IMR-90 (cell line): ENCODE data around the gene PNMA5. TPM values are rescaled to one million over a fixed set of nuclear protein-coding genes. Genes with fewer than 3 reads are reported as not detected.
"Not testable (repeated sequence)": the region's sequence is repeated elsewhere in the genome, so short reads cannot be mapped to it uniquely, and the experiment has no call there.

ENCODE experiments used
- ATAC-seq: fragments of 200-7000 bp; cut with Tn5 transposase; 2 replicates; pipeline ENCODE4 v1.9.1; 2020; ENCODE audit warnings: low read depth, mild to moderate bottlenecking, moderate library complexity
- BruUV-seq: library from RNA; stranded (reverse); fragments of 400-500 nt; replicated peaks from 2 replicates; lab custom pipeline; 2021; lab: Mats Ljungman, UMichigan
- CTCF ChIA-PET: fragments of 300-600 bp; formaldehyde crosslinking; extraction: SDS; loops from one replicate; lab custom pipeline; 2021; ENCODE audit warnings: antibody characterized with exemption; lab: Yijun Ruan, JAX
- POLR2A ChIA-PET: fragments of 300-600 bp; sonication (Branson Sonifier 250); formaldehyde crosslinking; loops from one replicate; lab custom pipeline; 2022; ENCODE audit warnings: antibody characterized with exemption; ENCODE audit not compliant: unreplicated experiment; lab: Charles Lee
- DNase-seq: peaks from one replicate; pipeline ENCODE4 v3.0.0; 2013
- H2AFZ ChIP-seq: replicated peaks from 2 replicates; pipeline ENCODE3; 2013; ENCODE audit warnings: low read length, mild to moderate bottlenecking; ENCODE audit not compliant: poor library complexity
- H2AK5ac ChIP-seq: 2 replicates; pipeline ENCODE4 v1.6.1; 2013; ENCODE audit warnings: low read depth, low read length, inconsistent platforms
- H2AK9ac ChIP-seq: replicated peaks from 2 replicates; pipeline ENCODE3; 2013; ENCODE audit warnings: mild to moderate bottlenecking, low read depth, low read length, moderate library complexity; ENCODE audit not compliant: poor library complexity
- H2BK120ac ChIP-seq: 2 replicates; pipeline ENCODE4 v1.6.1; 2013; ENCODE audit warnings: low read depth, low read length, inconsistent platforms
- H2BK15ac ChIP-seq: 3 replicates; pipeline ENCODE4 v1.6.1; 2013; ENCODE audit warnings: low read depth, low read length, inconsistent platforms
- H2BK20ac ChIP-seq: 2 replicates; pipeline ENCODE4 v1.6.1; 2013; ENCODE audit warnings: low read depth, mild to moderate bottlenecking, inconsistent platforms, low read length, moderate library complexity
- H2BK5ac ChIP-seq: 2 replicates; pipeline ENCODE4 v1.6.1; 2013; ENCODE audit warnings: mild to moderate bottlenecking, low read depth, low read length, inconsistent platforms; ENCODE audit not compliant: poor library complexity, severe bottlenecking
- H3K14ac ChIP-seq: replicated peaks from 2 replicates; pipeline ENCODE4 v1.6.1; 2013; ENCODE audit warnings: low read depth, low read length, inconsistent platforms
- H3K18ac ChIP-seq: 2 replicates; pipeline ENCODE4 v1.6.1; 2013; ENCODE audit warnings: low read depth, low read length, control low read depth
- H3K23ac ChIP-seq: 2 replicates; pipeline ENCODE4 v1.6.1; 2013; ENCODE audit warnings: low read depth, low read length, inconsistent platforms
- H3K27ac ChIP-seq: 2 replicates; pipeline ENCODE4 v1.5.1; 2013; ENCODE audit warnings: mild to moderate bottlenecking, control low read depth, low read length; ENCODE audit not compliant: insufficient read depth
- H3K27me3 ChIP-seq: 2 replicates; pipeline ENCODE4 v1.6.1; 2013; ENCODE audit warnings: low read length; ENCODE audit not compliant: control insufficient read depth, insufficient read depth
- H3K36me3 ChIP-seq: 2 replicates; pipeline ENCODE4 v1.6.1; 2013; ENCODE audit warnings: low read length, mixed read lengths; ENCODE audit not compliant: control insufficient read depth, insufficient read depth
- H3K4ac ChIP-seq: 2 replicates; pipeline ENCODE4 v1.6.1; 2013; ENCODE audit warnings: low read depth, low read length, inconsistent platforms
- H3K4me1 ChIP-seq: 2 replicates; pipeline ENCODE4 v1.6.1; 2013; ENCODE audit warnings: low read length, mixed read lengths; ENCODE audit not compliant: control insufficient read depth, insufficient read depth
- H3K4me2 ChIP-seq: 2 replicates; pipeline ENCODE4 v1.6.1; 2013; ENCODE audit warnings: low read depth, mild to moderate bottlenecking, control low read depth, low read length, moderate library complexity
- H3K4me3 ChIP-seq: 2 replicates; pipeline ENCODE4 v1.5.1; 2013; ENCODE audit warnings: low read depth, mild to moderate bottlenecking, control low read depth, low read length, moderate library complexity; ENCODE audit not compliant: insufficient read depth
- H3K56ac ChIP-seq: 2 replicates; pipeline ENCODE4 v1.6.1; 2013; ENCODE audit warnings: low read length, inconsistent platforms; ENCODE audit not compliant: insufficient read depth; ENCODE audit errors: extremely low read depth
- H3K79me1 ChIP-seq, 2 experiments: 2 replicates each; pipeline ENCODE4 v1.6.1; 2013; ENCODE audit warnings: low read length in 2 of 2, inconsistent platforms in 1 of 2, low read depth in 1 of 2
- H3K9ac ChIP-seq: 2 replicates; pipeline ENCODE4 v1.6.1; 2013; ENCODE audit warnings: low read depth, low read length, control low read depth
- H3K9me1 ChIP-seq: 2 replicates; pipeline ENCODE4 v1.6.1; 2013; ENCODE audit warnings: low read length, inconsistent platforms; ENCODE audit not compliant: insufficient read depth
- H3K9me3 ChIP-seq: 2 replicates; pipeline ENCODE4 v1.6.1; 2013; ENCODE audit warnings: low read length; ENCODE audit not compliant: control insufficient read depth, insufficient read depth
- H4K20me1 ChIP-seq: 2 replicates; pipeline ENCODE4 v1.6.1; 2013; ENCODE audit warnings: low read length, inconsistent platforms; ENCODE audit not compliant: insufficient read depth
- H4K5ac ChIP-seq: 2 replicates; pipeline ENCODE4 v1.6.1; 2013; ENCODE audit warnings: mild to moderate bottlenecking, low read depth, low read length, control low read depth
- H4K8ac ChIP-seq, 2 experiments: 2 replicates each; pipeline ENCODE4 v1.6.1; 2013; ENCODE audit warnings: low read depth in 2 of 2, low read length in 2 of 2, control low read depth in 1 of 2, inconsistent platforms in 1 of 2
- H4K91ac ChIP-seq: 2 replicates; pipeline ENCODE4 v1.6.1; 2013; ENCODE audit warnings: low read depth, low read length, inconsistent platforms; ENCODE audit not compliant: insufficient read depth
- WGBS, 2 experiments: methylation state at CpG; one replicate each; pipeline versions ENCODE4 v1.1.5 to v1.1.7; 2013; ENCODE audit warnings: missing lambda C conversion rate in 2 of 2; ENCODE audit not compliant: insufficient read length in 1 of 2; ENCODE audit errors: extremely low coverage in 2 of 2; 5-methylcytosine and 5-hydroxymethylcytosine counted together
- dilution Hi-C: fragments of 300-500 bp; cut with HindIII; formaldehyde crosslinking; loops from one replicate; pipeline ENCODE4 v1.14.3; 2018; ENCODE audit warnings: low sequenced_read_pairs; ENCODE audit not compliant: unreplicated experiment
- in situ Hi-C: fragments of 300-500 bp; cut with MboI; formaldehyde crosslinking; loops from 3 replicates; pipeline ENCODE4 v1.14.3; 2019; ENCODE audit warnings: low sequenced_read_pairs, inconsistent platforms, mixed read lengths
- intact Hi-C: fragments of 100-400 bp; cut with micrococcal nuclease; formaldehyde crosslinking; loops from 2 replicates; pipeline ENCODE4 v1.10.0; 2022
- polyA plus RNA-seq, 3 experiments: library from polyadenylated mRNA; depleted of rRNA; stranded (reverse); fragments of >200 nt; gene quantifications; 2 replicates each; pipeline ENCODE4 v1.2.3, GENCODE V29; 2012; ENCODE audit warnings: low replicate concordance in 1 of 3
- total RNA-seq: library from RNA; depleted of rRNA; stranded (reverse); fragments of >200 nt; gene quantifications from 2 replicates; pipeline ENCODE4 v1.2.3, GENCODE V29; 2012

Gene PNMA5
- total and polyA plus RNA-seq, 2 of the 4 experiments (the other 2 are of a cell fraction) = not detected

- H3K36me3 ChIP-seq, H3K18ac ChIP-seq, H3K9me1 ChIP-seq, H4K20me1 ChIP-seq, H3K14ac ChIP-seq, H3K27me3 ChIP-seq, H3K27ac ChIP-seq, H2BK120ac ChIP-seq, DNase-seq, H3K4me2 ChIP-seq, H2AK5ac ChIP-seq, H3K9me3 ChIP-seq, ATAC-seq, H3K23ac ChIP-seq, CTCF ChIA-PET, H4K8ac ChIP-seq, H2BK20ac ChIP-seq, H3K4ac ChIP-seq, H3K9ac ChIP-seq, H3K56ac ChIP-seq, H4K5ac ChIP-seq, dilution Hi-C loops, H3K4me1 ChIP-seq, POLR2A ChIA-PET, intact Hi-C loops, H3K4me3 ChIP-seq, H3K79me1 ChIP-seq, H2BK15ac ChIP-seq, H2AK9ac ChIP-seq, H4K91ac ChIP-seq, H2AFZ ChIP-seq, H2BK5ac ChIP-seq, BruUV-seq: not testable (repeated sequence)
- in situ Hi-C loops = loop anchor here (25.0 kb wide), 1 partner anchor 434 kb away; the partner anchor contains the start of gene HAUS7
- WGBS, 2 experiments = no CpG with 5 or more reads among the region's 11 CpGs
These were observed 34.6 kb upstream of the PNMA5 start for GRCh38 chrX:153028487-153028886.

GRCh38 chrX:153026501-153026900 lies 32.6 kb upstream of the PNMA5 start:
- H2AFZ ChIP-seq, CTCF ChIA-PET, H2BK20ac ChIP-seq, H2BK120ac ChIP-seq, H3K14ac ChIP-seq, H3K56ac ChIP-seq, H3K4me3 ChIP-seq, H3K79me1 ChIP-seq, H4K91ac ChIP-seq, H3K9ac ChIP-seq, H3K4me2 ChIP-seq, H4K8ac ChIP-seq, DNase-seq, H3K4ac ChIP-seq, H2AK5ac ChIP-seq, H3K4me1 ChIP-seq, H3K9me3 ChIP-seq, intact Hi-C loops, H3K27me3 ChIP-seq, H4K20me1 ChIP-seq, H3K36me3 ChIP-seq, H2BK15ac ChIP-seq, H4K5ac ChIP-seq, H2BK5ac ChIP-seq, H3K27ac ChIP-seq, H3K23ac ChIP-seq, ATAC-seq, dilution Hi-C loops, POLR2A ChIA-PET, H2AK9ac ChIP-seq, H3K9me1 ChIP-seq, H3K18ac ChIP-seq, BruUV-seq: not testable (repeated sequence)
- WGBS, 2 experiments = no CpG with 5 or more reads among the region's 2 CpGs
- in situ Hi-C loops = loop anchor here (25.0 kb wide), 1 partner anchor 436 kb away; the partner anchor contains the start of gene HAUS7
